ENCODE results near the gene IFT43. TPM values are rescaled to one million over a fixed set of nuclear protein-coding genes. Genes with fewer than 3 reads are reported as not detected.

Gene IFT43
- total RNA-seq, 1 donor, result 26.8 TPM

- H3K4me3 ChIP-seq (ENCODE audit: low read depth, low read length), result no peak overlapping the region
- no peak for TF ChIP-seq CTCF (IDR thresholded peaks at IDR 0.05; ENCODE audit: insufficient read depth, low read length)
- DNase-seq (ENCODE audit: low read depth), result peak; percentile 84
These were observed 9.9 kb downstream of the IFT43 start for GRCh38 chr14:75995372-75996041.

- H3K4me3 ChIP-seq (ENCODE audit: low read depth, low read length), result no peak overlapping the region
- DNase-seq (ENCODE audit: low read depth), result no peak
- no peak for TF ChIP-seq CTCF (IDR thresholded peaks at IDR 0.05; ENCODE audit: insufficient read depth, low read length)
These were observed 10.9 kb downstream of the IFT43 start for GRCh38 chr14:75996488-75996887.

GRCh38 chr14:75999511-76000190, 14.1 kb downstream of the IFT43 start:
- DNase-seq (ENCODE audit: low read depth), result no peak
- no peak for TF ChIP-seq CTCF (IDR thresholded peaks at IDR 0.05; ENCODE audit: insufficient read depth, low read length)
- no peak overlapping the region for H3K4me3 ChIP-seq (ENCODE audit: low read depth, low read length)

GRCh38 chr14:76002383-76002782, 16.8 kb downstream of the IFT43 start:
- no peak for DNase-seq (ENCODE audit: low read depth)
- TF ChIP-seq CTCF (IDR thresholded peaks at IDR 0.05; ENCODE audit: insufficient read depth, low read length), result no peak
- H3K4me3 ChIP-seq (ENCODE audit: low read depth, low read length), result no peak overlapping the region

GRCh38 chr14:76006253-76006652, 20.7 kb downstream of the IFT43 start:
- TF ChIP-seq CTCF (IDR thresholded peaks at IDR 0.05; ENCODE audit: insufficient read depth, low read length), result no peak
- no peak overlapping the region for H3K4me3 ChIP-seq (ENCODE audit: low read depth, low read length)

GRCh38 chr14:76007379-76007778, 21.8 kb downstream of the IFT43 start:
- no peak for TF ChIP-seq CTCF (IDR thresholded peaks at IDR 0.05; ENCODE audit: insufficient read depth, low read length)
- no peak for DNase-seq (ENCODE audit: low read depth)
- H3K4me3 ChIP-seq (ENCODE audit: low read depth, low read length), result no peak overlapping the region

More at GRCh38 chr14:76006253-76006652, 20.7 kb downstream of the IFT43 start:
- DNase-seq (ENCODE audit: low read depth), result no peak
